Neural progenitor cell (in vitro differentiated cells): ENCODE measurements around the gene ABCC3. TPM values are rescaled to one million over a fixed set of nuclear protein-coding genes. Genes with fewer than 3 reads are reported as not detected.

ENCODE experiments used
- DNase-seq: peaks from one replicate; pipeline ENCODE4 v3.0.0-alpha.2; 2016; ENCODE audit warnings: low spot score
- H2AFZ ChIP-seq: fragments of 200-600 bp; sonication (generic); replicated peaks from 2 replicates; pipeline ENCODE4 v1.6.1; 2016; ENCODE audit warnings: antibody characterized with exemption
- H3F3A ChIP-seq: fragments of 200-600 bp; sonication (generic); 2 replicates; pipeline ENCODE4 v1.6.1; 2016; ENCODE audit warnings: antibody characterized with exemption, low read depth
- H3K27ac ChIP-seq: fragments of 200-600 bp; sonication (generic); 2 replicates; pipeline ENCODE4 v1.5.1; 2016; ENCODE audit warnings: mild to moderate bottlenecking
- H3K27me3 ChIP-seq: fragments of 200-600 bp; sonication (generic); 2 replicates; pipeline ENCODE4 v1.6.1; 2016; ENCODE audit warnings: mild to moderate bottlenecking, moderate library complexity
- H3K36me3 ChIP-seq: fragments of 200-600 bp; sonication (generic); 2 replicates; pipeline ENCODE4 v1.5.1; 2016
- H3K4me1 ChIP-seq: fragments of 200-600 bp; sonication (generic); 2 replicates; pipeline ENCODE4 v1.6.1; 2016; ENCODE audit warnings: mixed run types
- H3K4me2 ChIP-seq: fragments of 200-600 bp; sonication (generic); 2 replicates; pipeline ENCODE4 v1.6.1; 2016
- H3K4me3 ChIP-seq: fragments of 200-600 bp; sonication (generic); 2 replicates; pipeline ENCODE4 v1.5.1; 2016
- H3K79me2 ChIP-seq: fragments of 200-600 bp; sonication (generic); 2 replicates; pipeline ENCODE4 v1.6.1; 2016; ENCODE audit warnings: low read depth
- H3K9ac ChIP-seq: fragments of 200-600 bp; sonication (generic); 2 replicates; pipeline ENCODE4 v1.6.1; 2016
- H3K9me3 ChIP-seq: fragments of 200-600 bp; sonication (generic); 2 replicates; pipeline ENCODE4 v1.5.1; 2016; ENCODE audit warnings: low read depth
- H4K20me1 ChIP-seq: fragments of 200-600 bp; sonication (generic); 2 replicates; pipeline ENCODE4 v1.6.1; 2016; ENCODE audit warnings: low read depth
- H3K27ac Mint-ChIP-seq: 3 replicates; pipeline ENCODE4 v1.8.0; 2021; ENCODE audit warnings: mixed read lengths
- H3K27me3 Mint-ChIP-seq: 2 replicates; pipeline ENCODE4 v1.8.0; 2022; ENCODE audit warnings: low read depth, mild to moderate bottlenecking, inconsistent platforms, moderate library complexity, mixed read lengths; ENCODE audit not compliant: insufficient read depth
- H3K36me3 Mint-ChIP-seq: 3 replicates; pipeline ENCODE4 v1.8.0; 2021; ENCODE audit warnings: mixed read lengths
- H3K4me1 Mint-ChIP-seq: 3 replicates; pipeline ENCODE4 v1.8.0; 2021; ENCODE audit warnings: mixed read lengths
- H3K4me3 Mint-ChIP-seq: 3 replicates; pipeline ENCODE4 v1.8.0; 2021; ENCODE audit warnings: mild to moderate bottlenecking, moderate library complexity, mixed read lengths
- H3K9me3 Mint-ChIP-seq: 3 replicates; pipeline ENCODE4 v1.8.0; 2020; ENCODE audit warnings: mixed read lengths
- CTCF ChIP-seq: fragments of 200-600 bp; sonication (generic); IDR thresholded peaks from 2 replicates; pipeline ENCODE4 v1.5.1; 2017; ENCODE audit warnings: antibody characterized with exemption, mild to moderate bottlenecking
- EZH2 ChIP-seq: fragments of 200-600 bp; sonication (generic); IDR thresholded peaks from 2 replicates; pipeline ENCODE4 v1.6.1; 2017; ENCODE audit warnings: antibody characterized with exemption, mild to moderate bottlenecking, moderate library complexity
- EZH2phosphoT487 ChIP-seq: fragments of 200-600 bp; sonication (generic); IDR thresholded peaks from 2 replicates; pipeline ENCODE4 v1.6.1; 2017; ENCODE audit warnings: antibody characterized with exemption
- total RNA-seq: library from RNA; depleted of rRNA; stranded (reverse); fragments of >200 nt; gene quantifications from 2 replicates; pipeline ENCODE4 v1.2.3, GENCODE V29; 2015; ENCODE audit warnings: low replicate concordance

Gene ABCC3
- total RNA-seq, 1 donor from 2014 or later, result not detected

GRCh38 chr17:50620237-50620636 lies 14.4 kb upstream of the ABCC3 start:
- Histone ChIP-seq H3K36me3 (no peaks in the 10 kb centered on the region), H3K4me2 (peak overlapping the region; percentile 60), H3K9me3 (no peaks in the 10 kb centered on the region), H2AFZ (no peak overlapping the region), H3K27me3 (no peaks in the 10 kb centered on the region), H3K4me3 (no peak overlapping the region), H4K20me1 (peaks cover 8% of the 10 kb centered on the region), H3K4me1 (peaks cover 52% of the 10 kb centered on the region), H3K79me2 (no peaks in the 10 kb centered on the region), H3K9ac (no peak overlapping the region), H3F3A (peaks cover 35% of the 10 kb centered on the region), H3K27ac (no peak overlapping the region)
- no peak for DNase-seq
- H3K4me1 Mint-ChIP-seq, result peaks cover 40% of the 10 kb centered on the region
- no peaks in the 10 kb centered on the region for H3K36me3 Mint-ChIP-seq
- H3K27me3 Mint-ChIP-seq, result peaks cover 9% of the 10 kb centered on the region
- no peaks in the 10 kb centered on the region for H3K9me3 Mint-ChIP-seq
- H3K4me3 Mint-ChIP-seq, result no peak overlapping the region
- TF ChIP-seq EZH2phosphoT487 (no peak), EZH2 (no peak), CTCF (no peak)
- H3K27ac Mint-ChIP-seq, result no peak overlapping the region

GRCh38 chr17:50620858-50621257 lies 13.8 kb upstream of the ABCC3 start:
- H3K27ac ChIP-seq, result no peak overlapping the region
- H3K9me3 ChIP-seq, result no peaks in the 10 kb centered on the region
- peak; percentile 49 for DNase-seq
- no peaks in the 10 kb centered on the region for H3K36me3 ChIP-seq
- peak overlapping the region; percentile 60 for H3K4me2 ChIP-seq
- no peak overlapping the region for H2AFZ ChIP-seq
- peak overlapping the region; percentile 21 for H3K4me3 Mint-ChIP-seq
- H3K4me1 Mint-ChIP-seq, result peaks cover 46% of the 10 kb centered on the region
- no peaks in the 10 kb centered on the region for H3K36me3 Mint-ChIP-seq
- H4K20me1 ChIP-seq, result peaks cover 8% of the 10 kb centered on the region
- TF ChIP-seq CTCF (peak; percentile 49), EZH2phosphoT487 (no peak)
- peaks cover 9% of the 10 kb centered on the region for H3K27me3 Mint-ChIP-seq
- H3K79me2 ChIP-seq, result no peaks in the 10 kb centered on the region
- peak overlapping the region; percentile 50 for H3K27ac Mint-ChIP-seq
- H3F3A ChIP-seq, result peaks cover 38% of the 10 kb centered on the region
- no peak overlapping the region for H3K9ac ChIP-seq
- H3K4me1 ChIP-seq, result peaks cover 58% of the 10 kb centered on the region
- no peaks in the 10 kb centered on the region for H3K27me3 ChIP-seq
- no peak overlapping the region for H3K4me3 ChIP-seq
- no peaks in the 10 kb centered on the region for H3K9me3 Mint-ChIP-seq

GRCh38 chr17:50621574-50622031 lies 13.1 kb upstream of the ABCC3 start:
- peaks cover 9% of the 10 kb centered on the region for H3K27me3 Mint-ChIP-seq
- Histone ChIP-seq H3K27ac (no peak overlapping the region), H3K36me3 (no peaks in the 10 kb centered on the region), H3K4me3 (no peak overlapping the region), H3K9ac (no peak overlapping the region), H3K9me3 (no peaks in the 10 kb centered on the region), H3K4me2 (peak overlapping the region; percentile 60), H3K79me2 (no peaks in the 10 kb centered on the region), H4K20me1 (peaks cover 8% of the 10 kb centered on the region), H3K4me1 (peaks cover 62% of the 10 kb centered on the region), H2AFZ (no peak overlapping the region), H3F3A (peaks cover 38% of the 10 kb centered on the region), H3K27me3 (peaks cover under 1% of the 10 kb centered on the region)
- no peak for DNase-seq
- H3K4me3 Mint-ChIP-seq, result no peak overlapping the region
- TF ChIP-seq EZH2, result no peak
- TF ChIP-seq CTCF, result no peak
- TF ChIP-seq EZH2phosphoT487, result no peak
- no peak overlapping the region for H3K27ac Mint-ChIP-seq
- peaks cover 48% of the 10 kb centered on the region for H3K4me1 Mint-ChIP-seq
- no peaks in the 10 kb centered on the region for H3K36me3 Mint-ChIP-seq
- H3K9me3 Mint-ChIP-seq, result no peaks in the 10 kb centered on the region
